GM21786 (cell line): Measurements from ENCODE around the gene COL25A1.

Experiments
- ATAC-seq: cut with Tn5 transposase; IDR thresholded peaks from one replicate; pipeline ENCODE4 v1.9.1; 2021; ENCODE audit not compliant: unreplicated experiment

Gene COL25A1

GRCh38 chr4:108926781-108927180, 375.7 kb downstream of the COL25A1 start:
- ATAC-seq: no peak

GRCh38 chr4:108926061-108926460, 376.4 kb downstream of the COL25A1 start:
- no peak for ATAC-seq

GRCh38 chr4:108922191-108922590, 380.3 kb downstream of the COL25A1 start:
- ATAC-seq: no peak

GRCh38 chr4:108920395-108921087, 381.9 kb downstream of the COL25A1 start:
- ATAC-seq: no peak

GRCh38 chr4:108919226-108919893, 383.1 kb downstream of the COL25A1 start:
- no peak for ATAC-seq

- ATAC-seq: no peak
Observed at GRCh38 chr4:108917255-108917654, 385.2 kb downstream of the COL25A1 start.

GRCh38 chr4:108916638-108917037, 385.8 kb downstream of the COL25A1 start:
- no peak for ATAC-seq

- no peak for ATAC-seq
Observed at GRCh38 chr4:108906866-108907367, 395.5 kb downstream of the COL25A1 start.

- no peak for ATAC-seq
Observed at GRCh38 chr4:108906006-108906405, 396.5 kb downstream of the COL25A1 start.

GRCh38 chr4:108903464-108904221, 398.8 kb downstream of the COL25A1 start:
- no peak for ATAC-seq

GRCh38 chr4:108902769-108903168, 399.7 kb downstream of the COL25A1 start:
- ATAC-seq: peak; percentile 90

- no peak for ATAC-seq
Observed at GRCh38 chr4:108901291-108901690, 401.2 kb downstream of the COL25A1 start.

- no peak for ATAC-seq
Observed at GRCh38 chr4:108900018-108900580, 402.4 kb downstream of the COL25A1 start.

GRCh38 chr4:108893468-108893867, 409.0 kb downstream of the COL25A1 start:
- no peak for ATAC-seq

- ATAC-seq: no peak
Observed at GRCh38 chr4:108891896-108892590, 410.4 kb downstream of the COL25A1 start.

- ATAC-seq: no peak
Observed at GRCh38 chr4:108890484-108890881, 412.0 kb downstream of the COL25A1 start.

- ATAC-seq: no peak
Observed at GRCh38 chr4:108889696-108890483, 412.6 kb downstream of the COL25A1 start.

- ATAC-seq: no peak
Observed at GRCh38 chr4:108888769-108889168, 413.7 kb downstream of the COL25A1 start.

- no peak for ATAC-seq
Observed at GRCh38 chr4:108887034-108887433, 415.4 kb downstream of the COL25A1 start.

GRCh38 chr4:108885211-108885610, 417.2 kb downstream of the COL25A1 start:
- no peak for ATAC-seq
